Mesendoderm (in vitro differentiated cells): Measurements from ENCODE around the gene IQGAP3.

Experiments
- DNase-seq: peaks from one replicate; pipeline ENCODE4 v3.0.0; 2013
- H2AK5ac ChIP-seq: 2 replicates; pipeline ENCODE4 v1.6.1; 2013; ENCODE audit warnings: low read length, inconsistent platforms
- H2BK120ac ChIP-seq: 2 replicates; pipeline ENCODE4 v1.6.1; 2013; ENCODE audit warnings: low read depth, mild to moderate bottlenecking, low read length, moderate library complexity, mixed read lengths
- H2BK15ac ChIP-seq: replicated peaks from 2 replicates; pipeline ENCODE4 v1.6.1; 2013; ENCODE audit warnings: low read depth, mild to moderate bottlenecking, moderate library complexity
- H2BK5ac ChIP-seq: 2 replicates; pipeline ENCODE4 v1.6.1; 2013; ENCODE audit warnings: low read length, inconsistent platforms
- H3K18ac ChIP-seq: 2 replicates; pipeline ENCODE4 v1.6.1; 2013; ENCODE audit warnings: mild to moderate bottlenecking, low read length, mixed read lengths
- H3K23ac ChIP-seq: one replicate; pipeline ENCODE4 v1.6.1; 2013; ENCODE audit warnings: low read length
- H3K27ac ChIP-seq: 2 replicates; pipeline ENCODE4 v1.5.1; 2013; ENCODE audit warnings: low read depth, mild to moderate bottlenecking, inconsistent platforms, low read length, moderate library complexity
- H3K27me3 ChIP-seq: 2 replicates; pipeline ENCODE4 v1.6.1; 2013; ENCODE audit warnings: low read length, control low read depth, mild to moderate bottlenecking, inconsistent platforms; ENCODE audit not compliant: insufficient read depth, poor library complexity
- H3K36me3 ChIP-seq: 2 replicates; pipeline ENCODE4 v1.6.1; 2013; ENCODE audit warnings: low read length, inconsistent platforms; ENCODE audit not compliant: control insufficient read depth, insufficient read depth
- H3K4ac ChIP-seq: one replicate; pipeline ENCODE4 v1.6.1; 2013; ENCODE audit warnings: low read depth, mild to moderate bottlenecking, low read length, moderate library complexity
- H3K4me1 ChIP-seq: 2 replicates; pipeline ENCODE4 v1.6.1; 2013; ENCODE audit warnings: low read depth, low read length, inconsistent platforms; ENCODE audit not compliant: control insufficient read depth
- H3K4me2 ChIP-seq: 2 replicates; pipeline ENCODE4 v1.6.1; 2013; ENCODE audit warnings: low read length
- H3K4me3 ChIP-seq: 2 replicates; pipeline ENCODE4 v1.5.1; 2013; ENCODE audit warnings: mild to moderate bottlenecking, low read length
- H3K56ac ChIP-seq: one replicate; pipeline ENCODE4 v1.6.1; 2013; ENCODE audit warnings: low read length
- H3K79me1 ChIP-seq: 2 replicates; pipeline ENCODE4 v1.6.1; 2013; ENCODE audit warnings: low read length, inconsistent platforms
- H3K79me2 ChIP-seq: 2 replicates; pipeline ENCODE4 v1.6.1; 2013; ENCODE audit warnings: mild to moderate bottlenecking, low read length; ENCODE audit not compliant: control insufficient read depth, insufficient read depth
- H3K9ac ChIP-seq: 2 replicates; pipeline ENCODE4 v1.6.1; 2013; ENCODE audit warnings: low read length, inconsistent platforms
- H4K5ac ChIP-seq: one replicate; pipeline ENCODE4 v1.6.1; 2013; ENCODE audit warnings: low read length
- H4K8ac ChIP-seq: one replicate; pipeline ENCODE4 v1.6.1; 2013; ENCODE audit warnings: low read depth, mild to moderate bottlenecking, control low read depth, low read length, moderate library complexity
- WGBS: extraction: QIAGEN DNeasy Blood & Tissue Kit; methylation state at CpG from one replicate; pipeline ENCODE4 v1.1.7; 2013; ENCODE audit warnings: low lambda C conversion rate, missing lambda C conversion rate; ENCODE audit not compliant: insufficient coverage; ENCODE audit errors: extremely low coverage; 5-methylcytosine and 5-hydroxymethylcytosine counted together

IQGAP3 gene

DNA sequence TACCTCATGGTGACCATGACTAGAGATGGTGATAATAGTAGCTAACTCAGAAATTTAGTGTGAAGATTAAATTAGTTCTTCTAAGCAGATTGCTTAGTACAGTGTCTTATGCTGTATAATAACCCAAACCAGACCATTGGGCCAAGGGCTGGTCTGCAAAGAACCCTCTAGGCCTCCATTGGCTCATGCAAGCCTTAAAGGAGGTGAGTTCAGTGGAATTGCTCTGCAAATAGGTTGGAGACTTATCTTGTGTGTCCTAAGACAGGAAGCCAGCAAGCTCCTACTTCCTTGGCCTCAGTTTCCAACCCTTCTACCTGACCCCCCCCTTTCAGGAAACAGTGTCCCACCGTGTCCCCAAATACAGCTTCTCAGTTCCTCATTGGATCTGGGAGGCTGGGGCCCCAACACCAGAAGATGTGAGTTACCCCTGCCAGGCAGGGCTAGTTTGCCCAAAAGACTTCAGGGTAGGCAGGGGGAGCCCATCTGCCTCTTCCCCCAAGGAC lies 69.9 kb downstream of the IQGAP3 start:
- H3K36me3 ChIP-seq: no peaks in the 10 kb centered on the region
- H3K27me3 ChIP-seq: no peaks in the 10 kb centered on the region
- H3K79me1 ChIP-seq: peaks cover 9% of the 10 kb centered on the region
- H3K18ac ChIP-seq: peak overlapping the region; percentile 88
- no peak overlapping the region for H4K5ac ChIP-seq
- no peak overlapping the region for H3K27ac ChIP-seq
- no peak overlapping the region for H2BK15ac ChIP-seq
- H3K4me3 ChIP-seq: no peak overlapping the region
- no peak overlapping the region for H4K8ac ChIP-seq
- H2BK5ac ChIP-seq: peak overlapping the region; percentile 52
- H2BK120ac ChIP-seq: no peak overlapping the region
- WGBS: no CpG with 5 or more reads among the region's 1 CpG
- H3K4me1 ChIP-seq: peaks cover 24% of the 10 kb centered on the region
- peak overlapping the region; percentile 82 for H2AK5ac ChIP-seq
- H3K23ac ChIP-seq: no peak overlapping the region
- H3K79me2 ChIP-seq: peaks cover 19% of the 10 kb centered on the region
- peak overlapping the region; percentile 80 for H3K56ac ChIP-seq
- DNase-seq: no peak
- peak overlapping the region; percentile 93 for H3K4ac ChIP-seq
- H3K9ac ChIP-seq: peak overlapping the region; percentile 41
- no peak overlapping the region for H3K4me2 ChIP-seq

GRCh38 chr1:156500793-156501506 lies 71.4 kb downstream of the IQGAP3 start:
- Histone ChIP-seq H2BK120ac (peak overlapping the region; percentile 65), H3K4me2 (peak overlapping the region; percentile 81), H2BK15ac (peak overlapping the region; percentile 77), H2AK5ac (no peak overlapping the region), H3K56ac (peak overlapping the region; percentile 96), H4K8ac (no peak overlapping the region), H3K4me1 (peaks cover 30% of the 10 kb centered on the region), H3K4me3 (peak overlapping the region; percentile 87), H3K9ac (peak overlapping the region; percentile 92), H3K27ac (peak overlapping the region; percentile 96), H3K79me2 (peaks cover 31% of the 10 kb centered on the region), H3K79me1 (peaks cover 18% of the 10 kb centered on the region), H4K5ac (no peak overlapping the region), H3K23ac (peak overlapping the region; percentile 92), H3K27me3 (no peaks in the 10 kb centered on the region), H3K36me3 (no peaks in the 10 kb centered on the region), H3K4ac (peak overlapping the region; percentile 97), H3K18ac (peak overlapping the region; percentile 94), H2BK5ac (peak overlapping the region; percentile 89)
- no CpG with 5 or more reads among the region's 57 CpGs for WGBS
- DNase-seq: peak; percentile 98

GRCh38 chr1:156500543-156500792 lies 71.9 kb downstream of the IQGAP3 start, which contains the start of gene MEF2D:
TSS of gene MEF2D (minus strand) at chr1:156500775. CDS start at chr1:156483292, 17,483 bp downstream.
- peaks cover 19% of the 10 kb centered on the region for H3K79me1 ChIP-seq
- H3K4me1 ChIP-seq: peaks cover 31% of the 10 kb centered on the region
- peak within 1 kb of the TSS; percentile 95 for H3K4me2 ChIP-seq
- WGBS: no CpG with 5 or more reads among the region's 27 CpGs
- peaks cover 33% of the 10 kb centered on the region for H3K79me2 ChIP-seq
- peak within 1 kb of the TSS; percentile 96 for H3K56ac ChIP-seq
- H3K27me3 ChIP-seq: no peaks in the 10 kb centered on the region
- H3K4me3 ChIP-seq: peak within 1 kb of the TSS; percentile 87
- H3K36me3 ChIP-seq: no peaks in the 10 kb centered on the region
- H4K5ac ChIP-seq: peak within 1 kb of the TSS; percentile 99
- peak within 1 kb of the TSS; percentile 65 for H2BK120ac ChIP-seq
- H4K8ac ChIP-seq: no peak within 1 kb of the TSS
- peak within 1 kb of the TSS; percentile 77 for H2BK15ac ChIP-seq
- peak within 1 kb of the TSS; percentile 94 for H3K18ac ChIP-seq
- peak within 1 kb of the TSS; percentile 89 for H2BK5ac ChIP-seq
- H3K9ac ChIP-seq: peak within 1 kb of the TSS; percentile 92
- H3K23ac ChIP-seq: peak within 1 kb of the TSS; percentile 92
- peak within 1 kb of the TSS; percentile 97 for H3K4ac ChIP-seq
- no peak for DNase-seq
- no peak within 1 kb of the TSS for H2AK5ac ChIP-seq
- H3K27ac ChIP-seq: peak within 1 kb of the TSS; percentile 96

DNA sequence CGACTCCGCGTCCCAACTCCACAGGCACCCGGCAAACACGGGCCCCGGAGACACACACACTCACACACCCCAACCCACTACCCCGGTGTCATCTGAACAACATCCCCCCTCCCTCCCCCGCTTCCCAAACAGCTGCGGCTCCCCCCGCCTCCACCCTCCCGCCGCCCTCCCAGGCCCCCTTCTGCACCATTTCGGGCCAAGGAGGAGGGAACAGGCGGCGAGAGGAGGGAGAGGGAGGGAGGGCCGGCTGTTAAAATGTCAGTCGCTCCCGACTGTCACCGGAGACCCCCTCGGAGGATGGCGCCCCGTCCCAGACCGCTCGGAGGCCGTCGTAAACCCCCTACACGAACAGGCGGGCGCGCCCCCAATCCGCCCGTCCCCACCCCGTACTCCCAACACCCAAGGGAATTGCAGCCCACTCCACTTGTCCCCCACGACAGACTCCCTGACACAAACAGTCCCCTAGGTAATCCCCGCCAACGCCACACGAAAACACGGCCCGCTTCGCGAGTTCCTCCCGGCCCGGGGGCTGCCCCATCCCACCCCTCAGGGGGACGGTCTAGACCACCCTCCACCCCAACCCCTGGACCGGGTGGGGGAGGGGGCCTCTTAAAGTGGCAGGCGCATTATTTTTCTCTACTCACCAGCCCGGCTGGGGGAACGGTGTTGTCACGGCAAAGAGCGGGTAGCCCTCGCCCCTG lies 72.4 kb downstream of the IQGAP3 start:
- Histone ChIP-seq H2BK15ac (no peak overlapping the region), H2BK120ac (peak overlapping the region; percentile 39), H3K79me2 (peaks cover 33% of the 10 kb centered on the region), H3K27ac (peak overlapping the region; percentile 93), H2AK5ac (no peak overlapping the region), H3K56ac (peak overlapping the region; percentile 89), H2BK5ac (no peak overlapping the region), H3K23ac (no peak overlapping the region), H4K8ac (no peak overlapping the region), H3K4me2 (peak overlapping the region; percentile 95), H3K18ac (peak overlapping the region; percentile 78), H3K27me3 (no peaks in the 10 kb centered on the region), H3K9ac (peak overlapping the region; percentile 83), H3K79me1 (peaks cover 19% of the 10 kb centered on the region), H3K36me3 (no peaks in the 10 kb centered on the region), H3K4me1 (peaks cover 31% of the 10 kb centered on the region), H4K5ac (no peak overlapping the region), H3K4ac (peak overlapping the region; percentile 78), H3K4me3 (peak overlapping the region; percentile 87)
- DNase-seq: peak; percentile 50
- WGBS: no CpG with 5 or more reads among the region's 51 CpGs

DNA sequence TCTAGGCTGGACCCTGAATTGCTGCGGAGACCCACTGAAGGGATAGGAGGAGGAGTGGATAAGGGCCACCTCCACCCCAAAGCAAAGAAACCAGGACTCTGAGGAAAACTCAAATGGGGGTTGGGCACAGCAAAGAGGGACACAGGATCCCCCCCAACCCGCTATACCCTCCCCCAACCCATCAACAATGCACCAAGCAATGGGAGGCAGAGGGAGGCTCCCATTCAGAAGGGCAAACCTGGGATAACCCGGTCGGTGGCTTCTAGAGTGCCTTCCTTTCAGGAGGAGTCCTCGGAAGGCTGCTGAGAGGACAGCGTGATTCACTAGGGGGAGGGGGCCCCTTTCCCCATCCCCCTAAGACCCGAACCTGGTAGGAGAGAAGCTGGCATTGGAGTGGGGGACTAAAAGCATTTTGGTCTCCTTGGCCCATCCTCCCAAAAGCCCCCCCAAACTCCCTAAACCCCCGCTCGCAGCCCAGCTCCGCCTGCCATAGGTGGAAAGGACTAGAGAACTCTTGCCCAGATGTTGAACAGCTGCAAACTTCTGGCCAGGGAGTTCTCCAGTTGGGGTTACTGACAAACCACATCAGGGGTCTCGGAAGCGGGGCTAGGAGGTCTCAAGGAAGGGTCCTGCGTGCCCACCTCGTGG lies 73.0 kb downstream of the IQGAP3 start:
- no peak overlapping the region for H4K8ac ChIP-seq
- H3K27ac ChIP-seq: no peak overlapping the region
- peak overlapping the region; percentile 95 for H3K4me2 ChIP-seq
- H3K23ac ChIP-seq: no peak overlapping the region
- H3K79me2 ChIP-seq: peaks cover 33% of the 10 kb centered on the region
- H3K79me1 ChIP-seq: peaks cover 22% of the 10 kb centered on the region
- no peak overlapping the region for H2BK120ac ChIP-seq
- peak overlapping the region; percentile 62 for H3K9ac ChIP-seq
- peak; percentile 67 for DNase-seq
- no CpG with 5 or more reads among the region's 14 CpGs for WGBS
- H3K4me3 ChIP-seq: peak overlapping the region; percentile 55
- no peaks in the 10 kb centered on the region for H3K36me3 ChIP-seq
- H3K18ac ChIP-seq: peak overlapping the region; percentile 78
- H3K4me1 ChIP-seq: peaks cover 26% of the 10 kb centered on the region
- H2BK15ac ChIP-seq: no peak overlapping the region
- H2BK5ac ChIP-seq: no peak overlapping the region
- H3K27me3 ChIP-seq: no peaks in the 10 kb centered on the region
- H2AK5ac ChIP-seq: no peak overlapping the region
- no peak overlapping the region for H3K4ac ChIP-seq
- peak overlapping the region; percentile 77 for H3K56ac ChIP-seq
- no peak overlapping the region for H4K5ac ChIP-seq
